SK-N-MC (cell line): Measurements from ENCODE around the gene DSCAML1.

Experiments used
- EZH2 ChIP-seq: fragments of 200-600 bp; sonication (generic); IDR thresholded peaks from one replicate; pipeline ENCODE4 v1.6.1; 2017; ENCODE audit warnings: antibody characterized with exemption
- FOXP2 ChIP-seq: optimal IDR thresholded peaks from 2 replicates; pipeline ENCODE3; 2011; ENCODE audit warnings: mild to moderate bottlenecking, moderate library complexity; ENCODE audit not compliant: insufficient read depth; ENCODE audit errors: extremely low read length, control extremely low read depth
- POLR2AphosphoS5 ChIP-seq: IDR thresholded peaks from 2 replicates; pipeline ENCODE4 v1.6.1; 2012; ENCODE audit warnings: mild to moderate bottlenecking, low read depth, low read length, borderline replicate concordance

DNA sequence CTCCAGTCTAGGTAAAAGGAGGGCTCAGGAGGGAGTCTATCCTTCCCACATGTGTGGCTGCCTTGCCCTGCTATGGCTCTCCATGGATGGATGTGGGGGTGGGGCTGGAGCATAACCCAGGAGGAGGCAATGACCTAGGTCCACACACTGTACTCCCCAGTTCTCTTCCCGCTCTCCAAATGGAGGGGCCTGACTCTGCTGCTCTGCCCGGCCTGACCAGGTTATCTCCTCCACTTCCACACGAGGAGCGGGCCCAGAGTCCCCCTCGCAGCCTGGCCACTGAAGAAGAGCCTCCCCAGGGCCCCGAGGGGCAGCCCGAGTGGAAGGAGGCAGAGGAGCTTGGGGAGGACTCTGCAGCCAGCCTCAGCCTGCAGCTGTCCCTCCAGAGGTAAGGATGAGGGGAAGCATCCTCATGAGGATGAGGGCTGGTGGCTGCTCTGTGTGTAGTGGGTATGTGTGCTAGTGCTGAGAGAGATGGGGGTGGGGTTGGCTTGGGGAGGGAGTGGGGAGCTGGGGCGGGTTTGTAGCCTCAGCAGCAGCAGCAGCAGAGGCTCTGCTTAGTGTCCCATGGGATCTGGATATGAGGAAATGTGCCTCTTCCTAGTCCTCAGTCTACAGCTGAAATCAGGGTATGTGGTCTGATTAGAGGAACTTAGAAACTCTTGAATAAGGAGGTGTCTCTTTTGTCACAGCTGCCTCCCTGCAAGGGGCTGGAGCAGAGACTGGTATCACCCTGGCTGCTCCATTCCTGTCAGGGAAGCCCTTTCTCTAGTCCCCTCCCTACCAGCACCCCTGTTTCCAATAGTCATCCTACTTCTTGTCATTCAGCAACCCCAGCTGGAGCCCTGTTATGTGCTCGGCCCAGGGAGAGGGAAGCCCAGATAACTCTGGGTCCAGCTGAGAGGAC is 415.3 kb downstream of the DSCAML1 start:
- no peak for TF ChIP-seq POLR2AphosphoS5
- no peak for TF ChIP-seq EZH2
- TF ChIP-seq FOXP2 = no peak
